Tibial nerve (tissue), 4 donors: ENCODE measurements around the gene SEMA3C. TPM values are rescaled to one million over a fixed set of nuclear protein-coding genes. Genes with fewer than 3 reads are reported as not detected.

ENCODE experiments used
- DNase-seq, 2 donors: peaks; one replicate each; pipeline ENCODE4 v3.0.0-alpha.2; 2019; ENCODE audit warnings: low spot score in 2 of 2
- H3K27ac ChIP-seq, 4 donors: fragments of 200-600 bp; sonication (generic) in 3 of 4; one replicate each; pipeline ENCODE4 v1.5.1; 2017 to 2019; ENCODE audit warnings: mild to moderate bottlenecking in 1 of 4
- H3K27me3 ChIP-seq, 2 donors: fragments of 200-600 bp; sonication (generic) in 1 of 2; one replicate each; pipeline versions ENCODE4 v1.5.1 to v1.6.0; 2017 to 2019
- H3K36me3 ChIP-seq, 3 donors: fragments of 200-600 bp; sonication (generic); one replicate each; pipeline ENCODE4 v1.5.1; 2018 to 2019
- H3K4me1 ChIP-seq, 4 donors: fragments of 200-600 bp; sonication (generic) in 3 of 4; one replicate each; pipeline ENCODE4 v1.5.1; 2017 to 2019
- H3K4me3 ChIP-seq, 4 donors: fragments of 200-600 bp; sonication (generic) in 3 of 4; one replicate each; pipeline ENCODE4 v1.5.1; 2017 to 2019; ENCODE audit warnings: mild to moderate bottlenecking in 1 of 4, moderate library complexity in 1 of 4
- H3K9me3 ChIP-seq, 4 donors: fragments of 200-600 bp; sonication (generic) in 3 of 4; one replicate each; pipeline ENCODE4 v1.5.1; 2017 to 2019
- EP300 ChIP-seq, 2 donors: sonication (generic); formaldehyde crosslinking; IDR thresholded peaks; one replicate each; pipeline ENCODE4 v1.6.1; 2017; ENCODE audit warnings: antibody characterized with exemption in 2 of 2, mild to moderate bottlenecking in 1 of 2
- POLR2A ChIP-seq, 2 donors: fragments of 450-650 bp; IDR thresholded peaks; one replicate each; pipeline ENCODE4 v1.6.1; 2017; ENCODE audit warnings: antibody characterized with exemption in 2 of 2, mild to moderate bottlenecking in 2 of 2, moderate library complexity in 2 of 2
- WGBS, 2 donors: methylation state at CpG; one replicate each; pipeline ENCODE4 v1.1.5; 2018; 5-methylcytosine and 5-hydroxymethylcytosine counted together
- total RNA-seq, 4 donors: library from RNA; depleted of rRNA; stranded (reverse); fragments of >200 nt; gene quantifications; one replicate each; pipeline ENCODE4 v1.1.0, GENCODE V29; 2016
- TF ChIP-seq, protein P1 (sequence below), 5 experiments: fragments of 200-600 bp in 3 of 5; fragments of 450-650 bp in 2 of 5; sonication (generic) in 3 of 5; IDR thresholded peaks; one replicate each; pipeline ENCODE4 v1.5.1; 2016 to 2019; ENCODE audit warnings: antibody characterized with exemption in 5 of 5, mild to moderate bottlenecking in 3 of 5, moderate library complexity in 2 of 5

The SEMA3C gene
- total RNA-seq, 4 donors from 2014 or later = 64.8 to 130 (median 118) TPM

DNA sequence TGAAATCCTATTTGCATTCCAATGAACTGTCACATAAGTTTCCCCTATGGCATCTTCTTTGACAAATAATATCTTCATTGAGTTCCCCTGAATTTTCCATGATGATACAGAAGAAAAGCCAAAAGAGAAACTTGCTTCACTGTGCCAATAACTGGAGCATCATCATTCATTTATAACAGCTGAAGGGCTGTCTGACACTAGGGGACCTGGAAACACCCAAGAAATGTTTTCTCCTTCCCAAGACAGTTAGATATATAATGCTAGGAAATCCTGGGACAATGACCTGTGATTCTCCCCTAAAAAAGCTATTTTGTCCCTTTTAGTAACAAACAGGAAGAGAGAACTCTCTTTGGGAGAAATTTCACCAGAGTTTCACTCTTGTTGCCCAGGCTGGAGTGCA lies 133.6 kb downstream of the SEMA3C start:
- H3K27ac ChIP-seq = peak overlapping the region in 2 of 4 donors; percentile 50 to 57
- no peak overlapping the region for H3K4me3 ChIP-seq
- no peaks in the 10 kb centered on the region for H3K9me3 ChIP-seq
- TF ChIP-seq, protein P1, sequence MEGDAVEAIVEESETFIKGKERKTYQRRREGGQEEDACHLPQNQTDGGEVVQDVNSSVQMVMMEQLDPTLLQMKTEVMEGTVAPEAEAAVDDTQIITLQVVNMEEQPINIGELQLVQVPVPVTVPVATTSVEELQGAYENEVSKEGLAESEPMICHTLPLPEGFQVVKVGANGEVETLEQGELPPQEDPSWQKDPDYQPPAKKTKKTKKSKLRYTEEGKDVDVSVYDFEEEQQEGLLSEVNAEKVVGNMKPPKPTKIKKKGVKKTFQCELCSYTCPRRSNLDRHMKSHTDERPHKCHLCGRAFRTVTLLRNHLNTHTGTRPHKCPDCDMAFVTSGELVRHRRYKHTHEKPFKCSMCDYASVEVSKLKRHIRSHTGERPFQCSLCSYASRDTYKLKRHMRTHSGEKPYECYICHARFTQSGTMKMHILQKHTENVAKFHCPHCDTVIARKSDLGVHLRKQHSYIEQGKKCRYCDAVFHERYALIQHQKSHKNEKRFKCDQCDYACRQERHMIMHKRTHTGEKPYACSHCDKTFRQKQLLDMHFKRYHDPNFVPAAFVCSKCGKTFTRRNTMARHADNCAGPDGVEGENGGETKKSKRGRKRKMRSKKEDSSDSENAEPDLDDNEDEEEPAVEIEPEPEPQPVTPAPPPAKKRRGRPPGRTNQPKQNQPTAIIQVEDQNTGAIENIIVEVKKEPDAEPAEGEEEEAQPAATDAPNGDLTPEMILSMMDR (IDR thresholded peaks at IDR 0.05) = no peak
- TF ChIP-seq POLR2A (IDR thresholded peaks at IDR 0.05) (no peak), EP300 (IDR thresholded peaks at IDR 0.05) (no peak)
- no peak for DNase-seq
- no peaks in the 10 kb centered on the region for H3K27me3 ChIP-seq
- no peaks in the 10 kb centered on the region for H3K36me3 ChIP-seq
- peaks cover 0 to 47% (median 19%) of the 10 kb centered on the region in 4 donors for H3K4me1 ChIP-seq

- DNase-seq = no peak
- H3K4me3 ChIP-seq = no peak overlapping the region
- TF ChIP-seq, protein P1 (IDR thresholded peaks at IDR 0.05) = no peak
- TF ChIP-seq EP300 (IDR thresholded peaks at IDR 0.05) = no peak
- no peak for TF ChIP-seq POLR2A (IDR thresholded peaks at IDR 0.05)
- 36 to 39% methylated on average over 2 of the region's 2 CpGs for WGBS, 2 donors
- no peaks in the 10 kb centered on the region for H3K9me3 ChIP-seq
- H3K36me3 ChIP-seq = no peaks in the 10 kb centered on the region
- peaks cover 0 to 53% (median 20%) of the 10 kb centered on the region in 4 donors for H3K4me1 ChIP-seq
- no peaks in the 10 kb centered on the region for H3K27me3 ChIP-seq
- H3K27ac ChIP-seq = peak overlapping the region in 3 of 4 donors; percentile 25 to 57 (median 50)
Measured at GRCh38 chr7:80783678-80784327, 135.0 kb downstream of the SEMA3C start.

DNA sequence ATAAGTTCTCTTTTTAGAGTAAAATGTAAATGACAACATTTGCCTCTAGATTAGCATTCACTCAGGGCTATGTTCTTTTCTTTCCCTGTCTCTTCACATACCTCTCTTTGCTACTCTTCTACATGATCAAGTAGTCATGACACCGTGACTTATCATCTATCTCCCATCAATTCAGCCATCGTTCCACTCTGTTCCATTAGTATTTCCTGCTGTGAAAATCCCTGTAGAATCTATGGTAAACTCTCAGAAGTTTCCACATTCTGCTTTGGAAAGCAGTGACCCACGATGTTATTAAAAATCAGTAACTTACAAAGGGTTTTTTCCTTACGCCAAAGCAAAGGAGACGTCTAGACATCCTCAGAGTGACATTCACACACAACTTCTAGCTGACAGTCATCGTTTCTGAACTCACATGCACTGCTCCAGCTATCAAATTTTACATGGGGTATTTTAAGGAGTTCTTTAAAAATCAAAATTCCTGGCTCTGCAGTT lies 135.6 kb downstream of the SEMA3C start:
- Histone ChIP-seq H3K36me3 (no peaks in the 10 kb centered on the region), H3K27me3 (no peaks in the 10 kb centered on the region), H3K9me3 (no peaks in the 10 kb centered on the region), H3K27ac (peak overlapping the region in 2 of 4 donors; percentile 50 to 57), H3K4me3 (no peak overlapping the region), H3K4me1 (peaks cover 0 to 53% (median 20%) of the 10 kb centered on the region in 4 donors)
- TF ChIP-seq, protein P1 (IDR thresholded peaks at IDR 0.05) = no peak
- TF ChIP-seq EP300 (IDR thresholded peaks at IDR 0.05) = no peak
- no peak for TF ChIP-seq POLR2A (IDR thresholded peaks at IDR 0.05)
- DNase-seq = no peak
- 72 to 78% methylated on average over 6 of the region's 6 CpGs for WGBS, 2 donors

DNA sequence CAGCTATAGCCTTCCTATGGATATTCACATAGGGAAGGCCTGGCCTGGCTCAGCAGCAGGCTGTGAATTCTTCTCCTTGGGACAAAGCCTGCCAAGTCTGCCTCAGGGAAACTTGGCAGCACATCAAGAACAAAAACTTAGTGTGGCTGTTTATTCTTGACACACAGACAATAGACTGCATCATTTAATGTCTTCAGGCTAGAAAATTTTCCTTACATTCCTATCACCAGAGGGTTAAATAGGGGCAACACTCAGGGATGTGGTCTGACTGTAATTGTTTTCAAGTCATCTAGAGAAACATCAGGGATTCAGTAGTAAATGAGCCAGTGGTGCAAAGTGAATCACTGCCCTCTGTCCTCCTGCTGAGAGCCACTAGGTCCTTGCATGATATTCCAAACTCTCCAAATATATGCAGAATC lies 137.3 kb downstream of the SEMA3C start:
- no peaks in the 10 kb centered on the region for H3K27me3 ChIP-seq
- TF ChIP-seq EP300 (IDR thresholded peaks at IDR 0.05) (peak; percentile 46 to 78), POLR2A (IDR thresholded peaks at IDR 0.05) (no peak)
- TF ChIP-seq, protein P1 (IDR thresholded peaks at IDR 0.05) = no peak
- peak in 1 of 2 donors; percentile 56 for DNase-seq
- H3K4me1 ChIP-seq = peaks cover 0 to 53% (median 20%) of the 10 kb centered on the region in 4 donors
- H3K36me3 ChIP-seq = no peaks in the 10 kb centered on the region
- H3K9me3 ChIP-seq = no peaks in the 10 kb centered on the region
- H3K4me3 ChIP-seq = no peak overlapping the region
- H3K27ac ChIP-seq = peak overlapping the region; percentile 42 to 82 (median 60)

DNA sequence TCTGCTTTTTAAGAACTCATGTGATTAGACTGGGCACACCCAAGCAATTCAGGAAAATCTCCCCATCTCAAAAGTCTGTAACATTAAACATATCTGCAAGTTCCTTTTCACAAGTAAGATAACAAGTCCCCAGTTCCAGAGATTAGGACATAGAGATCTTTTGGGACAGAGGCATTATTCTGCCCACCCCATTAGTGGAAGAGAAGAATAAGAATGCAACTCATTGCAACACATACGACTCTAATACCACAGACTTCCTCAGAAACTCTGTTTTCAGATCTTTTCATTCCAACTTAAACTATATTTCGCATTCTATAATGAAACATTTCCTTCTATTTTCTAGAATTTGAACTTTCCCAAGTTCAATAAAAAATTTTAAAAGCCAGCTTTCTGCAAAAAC lies 137.7 kb downstream of the SEMA3C start:
- WGBS, 2 donors = 34 to 44% methylated on average over 2 of the region's 2 CpGs
- no peaks in the 10 kb centered on the region for H3K9me3 ChIP-seq
- DNase-seq = no peak
- H3K36me3 ChIP-seq = no peaks in the 10 kb centered on the region
- peaks cover 0 to 52% (median 20%) of the 10 kb centered on the region in 4 donors for H3K4me1 ChIP-seq
- H3K27ac ChIP-seq = peak overlapping the region; percentile 6 to 82 (median 59)
- no peak overlapping the region for H3K4me3 ChIP-seq
- H3K27me3 ChIP-seq = no peaks in the 10 kb centered on the region
- TF ChIP-seq, protein P1 (IDR thresholded peaks at IDR 0.05) = no peak
- TF ChIP-seq POLR2A (IDR thresholded peaks at IDR 0.05) (no peak), EP300 (IDR thresholded peaks at IDR 0.05) (no peak)
